ENCODE results near the gene GPC6.
A peak's percentile ranks its signal among the peaks of the same experiment; 100 is the strongest.

GPC6 gene

DNA sequence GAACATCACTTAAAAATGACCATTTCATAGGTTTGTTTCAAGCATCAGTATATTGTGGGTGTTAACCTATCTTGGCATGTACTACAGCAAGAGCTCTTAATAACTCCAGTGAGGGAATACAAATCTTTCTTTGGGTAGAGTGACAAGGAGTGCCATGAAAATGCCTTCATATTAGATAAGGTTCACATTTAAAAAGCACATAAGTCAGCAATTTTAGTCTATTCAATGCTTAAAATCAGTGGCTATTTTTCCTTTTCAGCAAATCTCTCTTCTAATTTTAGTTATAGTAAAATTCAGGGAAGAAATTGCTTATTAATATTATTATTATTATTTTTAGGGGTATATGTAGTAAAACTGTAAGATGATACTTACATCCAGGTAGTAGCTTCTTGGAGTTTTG, 291.1 kb downstream of the GPC6 start:
- H3K4me3 ChIP-seq (ENCODE audit: low read depth, low read length): no peak overlapping the region
- in situ Hi-C loops (cut with HindIII; ENCODE audit: low sequenced_read_pairs): no loop called here
- TF ChIP-seq, protein P1, sequence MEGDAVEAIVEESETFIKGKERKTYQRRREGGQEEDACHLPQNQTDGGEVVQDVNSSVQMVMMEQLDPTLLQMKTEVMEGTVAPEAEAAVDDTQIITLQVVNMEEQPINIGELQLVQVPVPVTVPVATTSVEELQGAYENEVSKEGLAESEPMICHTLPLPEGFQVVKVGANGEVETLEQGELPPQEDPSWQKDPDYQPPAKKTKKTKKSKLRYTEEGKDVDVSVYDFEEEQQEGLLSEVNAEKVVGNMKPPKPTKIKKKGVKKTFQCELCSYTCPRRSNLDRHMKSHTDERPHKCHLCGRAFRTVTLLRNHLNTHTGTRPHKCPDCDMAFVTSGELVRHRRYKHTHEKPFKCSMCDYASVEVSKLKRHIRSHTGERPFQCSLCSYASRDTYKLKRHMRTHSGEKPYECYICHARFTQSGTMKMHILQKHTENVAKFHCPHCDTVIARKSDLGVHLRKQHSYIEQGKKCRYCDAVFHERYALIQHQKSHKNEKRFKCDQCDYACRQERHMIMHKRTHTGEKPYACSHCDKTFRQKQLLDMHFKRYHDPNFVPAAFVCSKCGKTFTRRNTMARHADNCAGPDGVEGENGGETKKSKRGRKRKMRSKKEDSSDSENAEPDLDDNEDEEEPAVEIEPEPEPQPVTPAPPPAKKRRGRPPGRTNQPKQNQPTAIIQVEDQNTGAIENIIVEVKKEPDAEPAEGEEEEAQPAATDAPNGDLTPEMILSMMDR (IDR thresholded peaks at IDR 0.05; ENCODE audit: low read depth, low read length): no peak
- DNase-seq (ENCODE audit: low read depth, low spot score): no peak

DNA sequence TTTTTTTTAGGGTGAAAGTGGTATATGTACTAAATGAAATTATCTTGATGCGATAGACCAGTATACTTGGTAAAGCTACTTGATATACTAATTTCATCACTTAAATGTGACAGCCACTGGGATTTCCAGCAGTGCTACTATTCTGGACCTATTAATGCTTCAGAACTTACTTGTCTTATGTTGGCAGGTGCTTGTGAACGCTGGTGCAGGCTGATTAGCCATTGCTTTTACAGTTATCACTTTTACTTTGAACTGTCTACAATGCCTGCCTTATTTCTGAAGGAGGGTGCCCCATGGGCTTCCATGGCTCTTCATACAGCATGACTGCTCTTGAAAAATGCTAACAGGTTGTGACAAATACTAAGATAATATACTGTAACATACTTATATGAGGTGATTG, 294.7 kb downstream of the GPC6 start:
- DNase-seq (ENCODE audit: low read depth, low spot score): no peak
- no peak overlapping the region for H3K4me3 ChIP-seq (ENCODE audit: low read depth, low read length)
- TF ChIP-seq, protein P1 (IDR thresholded peaks at IDR 0.05; ENCODE audit: low read depth, low read length): no peak
- in situ Hi-C loops (cut with HindIII; ENCODE audit: low sequenced_read_pairs): no loop called here

DNA sequence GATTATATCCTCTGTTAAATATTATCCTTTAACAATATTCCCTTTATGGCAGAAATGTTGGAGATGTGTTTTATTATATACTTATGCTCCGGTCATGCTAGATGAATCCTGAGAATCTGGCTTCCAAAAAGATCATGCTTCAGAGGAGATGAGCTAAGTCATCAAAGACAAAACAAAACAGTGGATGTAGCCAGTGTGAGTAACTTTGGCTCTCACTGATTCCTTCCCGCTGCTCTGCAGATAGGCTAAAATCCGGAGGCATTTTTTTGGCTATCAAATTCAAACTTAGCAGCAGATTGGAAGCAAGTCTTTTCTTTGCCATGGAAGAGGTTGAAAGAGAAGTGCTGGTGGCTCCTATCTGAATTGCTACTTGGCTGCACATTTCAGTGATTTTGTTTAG, 295.9 kb downstream of the GPC6 start:
- TF ChIP-seq, protein P1 (IDR thresholded peaks at IDR 0.05; ENCODE audit: low read depth, low read length): no peak
- in situ Hi-C loops (cut with HindIII; ENCODE audit: low sequenced_read_pairs): no loop called here
- no peak overlapping the region for H3K4me3 ChIP-seq (ENCODE audit: low read depth, low read length)
- DNase-seq (ENCODE audit: low read depth, low spot score): peak; percentile 25

DNA sequence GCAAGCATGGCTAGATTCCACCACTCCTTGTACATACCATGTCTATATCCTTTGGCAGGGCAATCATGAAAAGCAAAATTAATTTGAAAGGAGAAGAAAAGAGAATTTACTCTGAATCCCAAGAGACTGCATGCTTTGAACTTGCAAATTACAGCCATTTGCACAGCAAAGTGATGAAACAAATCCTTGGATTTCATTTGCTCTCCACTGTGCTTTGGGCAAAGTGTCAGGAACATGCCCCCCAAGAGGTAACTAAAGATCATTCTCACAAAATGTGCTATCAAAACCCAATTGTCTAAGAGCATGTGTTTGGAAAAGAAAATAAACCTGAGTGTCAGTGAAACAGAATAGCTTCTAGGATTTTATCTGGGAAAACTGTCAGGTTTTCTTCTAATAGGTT, 298.5 kb downstream of the GPC6 start:
- no peak overlapping the region for H3K4me3 ChIP-seq (ENCODE audit: low read depth, low read length)
- TF ChIP-seq, protein P1 (IDR thresholded peaks at IDR 0.05; ENCODE audit: low read depth, low read length): no peak
- no peak for DNase-seq (ENCODE audit: low read depth, low spot score)
- in situ Hi-C loops (cut with HindIII; ENCODE audit: low sequenced_read_pairs): no loop called here

DNA sequence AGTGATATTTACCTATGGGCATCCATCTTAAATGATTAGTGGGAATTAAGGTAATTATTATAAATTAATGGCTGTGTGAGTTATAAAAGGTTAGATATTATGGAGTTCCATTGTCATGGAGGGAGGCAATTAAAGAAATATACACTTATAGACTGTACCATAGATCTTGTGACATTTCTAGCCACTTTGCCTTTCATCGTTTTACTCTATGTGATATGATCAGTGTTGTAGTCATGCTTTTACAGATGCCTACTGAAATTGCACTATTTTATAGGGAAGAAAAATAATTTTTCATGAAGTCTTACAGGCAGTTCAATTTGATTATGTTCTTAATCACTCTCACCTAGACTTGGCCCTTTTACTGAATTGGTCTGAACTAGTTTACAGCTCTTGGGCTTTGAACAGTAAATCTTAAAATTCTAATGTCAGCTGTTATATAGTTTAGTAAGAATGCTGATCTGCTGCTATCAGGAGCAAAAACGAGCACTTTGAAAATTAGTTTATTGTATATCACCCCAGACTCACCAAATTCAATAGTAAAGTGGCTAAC, 301.2 kb downstream of the GPC6 start:
- in situ Hi-C loops (cut with HindIII; ENCODE audit: low sequenced_read_pairs): no loop called here
- no peak for DNase-seq (ENCODE audit: low read depth, low spot score)
- H3K4me3 ChIP-seq (ENCODE audit: low read depth, low read length): no peak overlapping the region
- TF ChIP-seq, protein P1 (IDR thresholded peaks at IDR 0.05; ENCODE audit: low read depth, low read length): no peak

DNA sequence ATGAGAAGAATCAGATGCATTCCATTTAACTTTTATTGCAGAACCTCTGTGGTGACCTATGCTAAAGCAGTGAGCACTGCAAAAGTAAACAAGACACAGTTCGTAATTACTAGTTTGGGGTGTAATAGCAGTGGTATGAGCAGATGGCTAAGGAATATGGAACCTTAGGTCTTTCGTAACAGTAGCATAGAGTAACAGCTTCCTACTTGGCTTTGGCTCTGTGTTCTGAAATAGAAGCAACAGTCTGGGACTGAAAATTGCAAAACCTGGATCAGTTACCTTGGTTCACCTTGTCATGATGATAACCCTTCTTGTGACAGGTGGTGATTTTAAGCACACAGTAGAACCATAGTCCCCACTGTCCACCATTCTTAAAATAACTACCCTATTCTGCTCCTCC, 303.4 kb downstream of the GPC6 start:
- in situ Hi-C loops (cut with HindIII; ENCODE audit: low sequenced_read_pairs): no loop called here
- TF ChIP-seq, protein P1 (IDR thresholded peaks at IDR 0.05; ENCODE audit: low read depth, low read length): no peak
- no peak overlapping the region for H3K4me3 ChIP-seq (ENCODE audit: low read depth, low read length)
- DNase-seq (ENCODE audit: low read depth, low spot score): no peak
